ENCODE data around the gene MT1G.

DNA sequence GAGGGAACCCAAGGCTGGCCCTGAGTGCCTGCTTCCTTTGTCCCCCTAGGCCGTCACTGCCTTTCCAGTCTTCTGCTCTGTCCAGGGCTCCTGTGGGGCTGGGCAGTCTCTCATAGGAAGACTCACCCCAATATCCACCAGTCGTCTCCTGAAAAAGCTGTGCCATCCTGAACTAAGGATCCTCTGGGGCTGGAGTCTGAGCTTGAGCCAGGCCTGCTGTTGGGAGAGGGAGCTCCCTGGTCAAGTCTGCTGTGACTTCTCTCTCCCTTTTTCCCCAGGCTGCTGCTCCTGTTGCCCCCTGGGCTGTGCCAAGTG lies 2.7 kb upstream of the MT1G start:
- TF ChIP-seq, protein P1, sequence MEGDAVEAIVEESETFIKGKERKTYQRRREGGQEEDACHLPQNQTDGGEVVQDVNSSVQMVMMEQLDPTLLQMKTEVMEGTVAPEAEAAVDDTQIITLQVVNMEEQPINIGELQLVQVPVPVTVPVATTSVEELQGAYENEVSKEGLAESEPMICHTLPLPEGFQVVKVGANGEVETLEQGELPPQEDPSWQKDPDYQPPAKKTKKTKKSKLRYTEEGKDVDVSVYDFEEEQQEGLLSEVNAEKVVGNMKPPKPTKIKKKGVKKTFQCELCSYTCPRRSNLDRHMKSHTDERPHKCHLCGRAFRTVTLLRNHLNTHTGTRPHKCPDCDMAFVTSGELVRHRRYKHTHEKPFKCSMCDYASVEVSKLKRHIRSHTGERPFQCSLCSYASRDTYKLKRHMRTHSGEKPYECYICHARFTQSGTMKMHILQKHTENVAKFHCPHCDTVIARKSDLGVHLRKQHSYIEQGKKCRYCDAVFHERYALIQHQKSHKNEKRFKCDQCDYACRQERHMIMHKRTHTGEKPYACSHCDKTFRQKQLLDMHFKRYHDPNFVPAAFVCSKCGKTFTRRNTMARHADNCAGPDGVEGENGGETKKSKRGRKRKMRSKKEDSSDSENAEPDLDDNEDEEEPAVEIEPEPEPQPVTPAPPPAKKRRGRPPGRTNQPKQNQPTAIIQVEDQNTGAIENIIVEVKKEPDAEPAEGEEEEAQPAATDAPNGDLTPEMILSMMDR (optimal IDR thresholded peaks at IDR 0.05 in 1 of 3, IDR thresholded peaks at IDR 0.05 in 1 of 3, conservative IDR thresholded peaks at IDR 0.05 in 1 of 3; ENCODE audit: extremely low read depth in 1 of 3, insufficient read depth in 2 of 3, low read length in 3 of 3): no peak
- no peak for TF ChIP-seq EZH2 (IDR thresholded peaks at IDR 0.05; ENCODE audit: low read length)
